GM19351 (cell line): ENCODE measurements around the gene GRAP2.
"Not testable (repeated sequence)": the region's sequence is repeated elsewhere in the genome, so short reads cannot be mapped to it uniquely, and the experiment has no call there.

Experiments used
- ATAC-seq: cut with Tn5 transposase; IDR thresholded peaks from one replicate; pipeline ENCODE4 v1.9.1; 2021; ENCODE audit warnings: mild to moderate bottlenecking, moderate library complexity; ENCODE audit not compliant: unreplicated experiment

The GRAP2 gene

DNA sequence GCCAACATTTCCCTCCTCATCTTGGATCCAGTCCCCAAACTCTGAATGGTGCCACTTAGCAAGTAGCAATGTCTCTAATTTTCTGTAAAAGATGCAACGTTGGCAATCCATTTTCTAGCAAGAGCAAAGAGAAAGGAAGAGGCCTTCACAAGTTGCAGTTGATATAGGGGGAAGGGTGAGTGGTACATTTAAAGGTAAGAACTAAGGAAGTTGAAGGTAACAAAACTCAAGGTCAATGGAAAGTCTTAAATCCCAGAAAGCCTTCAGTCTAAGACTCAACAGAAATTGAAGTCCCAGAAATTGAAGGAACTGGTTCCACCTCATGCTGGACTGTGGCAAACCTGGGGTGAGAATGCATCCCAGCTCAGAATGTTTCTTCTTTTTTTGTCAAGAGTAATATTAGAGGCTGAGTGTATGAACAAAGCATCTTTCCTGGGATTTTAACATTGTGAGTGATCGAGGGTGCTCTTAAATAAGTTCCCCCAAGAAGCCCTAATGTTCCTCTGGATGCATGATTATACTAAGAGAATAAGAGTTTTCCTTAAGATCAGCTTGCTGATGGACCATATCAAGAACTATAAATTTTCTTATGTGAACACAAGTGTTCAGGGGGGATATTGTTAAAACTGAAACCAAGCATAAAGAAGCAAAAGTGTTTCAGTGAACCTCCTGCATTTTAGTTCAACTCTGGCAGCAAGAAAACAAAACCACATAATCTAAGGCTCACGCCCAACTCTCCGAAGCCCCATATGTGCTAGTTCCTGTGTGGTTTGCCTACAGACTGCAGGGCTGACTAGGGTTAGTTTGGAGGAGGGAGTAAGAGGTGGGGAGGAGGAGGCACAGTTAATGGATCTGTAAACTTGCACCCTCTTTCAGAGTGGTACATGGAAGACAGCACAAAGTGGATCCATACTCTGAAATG, at the start of gene GRAP2:
Gene GRAP2, plus strand, starts transcription at position 779 of the 922 bp plus-strand sequence. CDS start 46,023 bp downstream, outside the sequence.
- ATAC-seq = peak; percentile 74

DNA sequence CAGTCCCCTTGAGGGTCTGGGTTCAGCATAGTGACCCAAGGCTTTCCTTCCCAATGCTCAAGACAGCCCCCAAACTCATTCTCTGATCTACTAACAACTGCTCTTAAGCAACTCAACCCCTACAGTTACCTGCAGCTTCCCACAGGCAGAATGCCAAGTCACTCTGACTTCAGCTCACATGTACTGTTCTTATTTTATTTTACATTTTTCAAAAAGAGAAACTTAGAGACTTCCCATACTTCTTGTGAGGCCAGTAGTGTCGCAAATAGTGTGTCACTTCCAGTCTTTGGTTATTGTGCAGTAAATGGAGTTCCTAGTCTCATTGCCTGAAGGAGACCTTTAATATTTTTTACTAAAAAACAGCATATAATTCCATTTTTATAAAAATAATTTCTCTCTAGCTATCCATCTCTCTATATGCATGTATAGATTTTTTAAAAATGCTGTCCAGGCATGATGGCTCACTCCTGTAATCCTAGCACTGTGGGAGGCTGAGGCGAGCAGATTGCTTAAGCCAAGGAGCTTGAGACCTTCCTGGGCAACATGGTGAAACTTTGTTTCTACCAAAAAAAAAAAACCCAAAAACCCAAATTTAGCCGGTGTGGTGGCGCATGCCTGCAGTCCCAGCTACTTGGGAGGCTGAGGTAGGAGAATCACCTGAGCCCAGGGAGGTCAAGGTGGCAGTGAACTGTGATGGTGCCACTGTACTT, 49.1 kb upstream of the GRAP2 start:
- ATAC-seq = no peak

DNA sequence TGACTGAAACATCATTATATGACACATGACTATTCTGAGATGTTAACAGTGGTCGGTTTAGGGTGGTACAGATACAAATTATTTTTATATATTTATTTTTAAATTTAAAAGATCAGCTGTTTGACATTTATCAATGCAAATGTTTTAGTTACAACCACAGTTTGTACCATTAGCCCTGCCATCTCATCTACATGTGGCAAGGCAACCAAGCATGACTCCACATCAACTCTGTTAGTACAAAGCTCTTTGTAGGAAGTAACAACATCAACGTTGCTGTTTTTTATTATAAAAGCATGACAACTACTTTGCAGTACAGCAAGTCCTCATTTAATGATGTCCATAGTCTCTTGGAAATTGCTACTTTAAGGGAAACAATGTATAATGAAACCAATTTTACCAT, 48.1 kb upstream of the GRAP2 start:
- ATAC-seq = no peak

DNA sequence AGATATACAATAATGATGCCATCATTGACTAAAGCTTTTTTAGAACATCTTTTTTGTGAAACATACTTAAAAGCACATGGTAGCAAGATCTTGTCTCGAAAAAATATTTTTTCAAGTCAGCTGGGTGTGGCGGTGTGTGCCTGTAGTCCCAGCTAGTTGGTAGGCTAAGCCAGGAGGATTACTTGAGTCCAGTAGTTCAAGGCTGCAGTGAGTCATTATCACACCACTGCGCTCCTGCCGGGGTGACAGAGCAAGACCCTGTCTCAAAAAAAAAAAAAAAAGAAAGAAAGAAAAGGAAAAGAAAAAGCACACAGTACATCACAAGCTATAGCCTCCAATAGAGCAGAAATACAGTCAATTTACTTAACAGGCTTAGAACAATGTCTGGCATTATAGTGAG, 44.3 kb upstream of the GRAP2 start:
- no peak for ATAC-seq

- no peak for ATAC-seq
Observed at GRCh38 chr22:39859903-39860588, 40.8 kb upstream of the GRAP2 start.

GRCh38 chr22:39868741-39869140, 32.1 kb upstream of the GRAP2 start:
- no peak for ATAC-seq

DNA sequence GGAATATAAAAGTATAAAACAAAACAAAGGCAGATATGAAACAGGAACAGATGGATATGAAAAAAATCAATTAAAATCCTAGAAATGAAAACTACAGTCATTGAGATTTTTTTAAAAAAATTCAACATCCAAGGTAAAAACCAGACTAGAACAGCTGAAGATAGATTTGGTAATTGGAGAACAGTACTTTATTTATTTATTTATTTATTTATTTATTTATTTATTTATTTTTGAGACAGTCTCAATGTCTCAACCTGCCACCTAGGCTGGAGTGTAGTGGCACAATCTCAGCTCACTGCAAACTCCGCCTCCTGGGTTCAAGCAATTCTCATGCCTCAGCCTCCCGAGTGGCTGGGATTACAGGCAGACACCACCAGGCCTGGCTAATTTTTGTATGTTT, 31.1 kb upstream of the GRAP2 start:
- ATAC-seq = not testable (repeated sequence)

GRCh38 chr22:39871008-39871798, 29.7 kb upstream of the GRAP2 start:
- ATAC-seq = no peak

- ATAC-seq = no peak
Observed at GRCh38 chr22:39872548-39872947, 28.3 kb upstream of the GRAP2 start.

DNA sequence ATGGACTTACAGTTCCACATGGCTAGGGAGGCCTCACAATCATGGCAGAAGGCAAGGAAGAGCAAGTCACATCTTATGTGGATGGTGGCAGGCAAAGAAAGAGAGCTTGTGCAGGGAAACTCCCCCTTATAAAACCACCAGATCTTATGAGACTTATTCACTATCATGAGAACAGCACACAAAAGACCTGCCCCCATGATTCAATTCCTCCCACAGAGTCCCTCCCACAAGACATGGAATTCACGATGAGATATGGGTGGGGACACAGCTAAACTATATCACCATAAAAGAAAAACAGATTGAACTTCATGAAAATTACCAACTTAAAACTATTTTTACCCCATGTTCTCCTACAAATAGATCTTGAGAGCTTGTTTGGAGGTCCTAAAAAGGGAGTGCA, 26.9 kb upstream of the GRAP2 start:
- ATAC-seq = no peak

- ATAC-seq = not testable (repeated sequence)
Observed at GRCh38 chr22:39875176-39875885, 25.6 kb upstream of the GRAP2 start.

DNA sequence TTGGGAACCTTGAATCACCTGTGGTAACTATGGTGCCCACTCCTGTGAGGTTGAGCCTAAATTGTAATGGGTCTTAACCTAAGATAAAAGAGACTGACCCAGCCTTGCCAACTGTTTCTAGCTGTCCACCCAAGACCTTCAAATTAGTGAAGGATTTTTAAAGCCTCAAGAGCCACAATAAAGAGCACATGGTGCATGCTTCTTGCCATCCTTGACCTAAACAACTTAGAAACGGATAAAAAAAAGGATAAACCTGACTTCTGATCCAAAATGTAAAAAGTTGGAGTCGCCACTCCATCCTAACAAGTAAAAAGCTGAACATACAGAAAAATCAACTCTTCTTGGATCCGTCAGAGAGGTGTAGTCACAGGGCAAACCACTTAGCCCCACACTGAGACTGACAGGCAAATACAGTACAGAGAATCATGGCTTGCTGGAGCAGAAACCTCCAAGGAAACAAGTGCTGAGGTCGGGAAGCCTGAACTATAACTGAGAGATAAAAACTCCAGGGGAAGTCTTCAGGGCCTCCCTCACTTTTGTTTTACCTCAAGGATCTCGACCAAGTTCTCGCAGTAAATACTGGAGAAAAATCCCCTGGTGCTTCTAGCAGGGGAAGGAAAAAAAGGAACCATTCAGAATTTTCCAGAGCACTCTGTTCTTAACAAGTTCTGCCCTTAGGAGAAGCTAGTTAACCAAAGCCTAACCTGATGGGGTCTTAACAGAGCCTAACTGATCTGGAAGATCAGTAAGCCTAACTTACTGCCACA, 23.6 kb upstream of the GRAP2 start:
- ATAC-seq = no peak

GRCh38 chr22:39880722-39881121, 20.2 kb upstream of the GRAP2 start:
- no peak for ATAC-seq

GRCh38 chr22:39883057-39883456, 17.8 kb upstream of the GRAP2 start:
- no peak for ATAC-seq

GRCh38 chr22:39889924-39890323, 11.0 kb upstream of the GRAP2 start:
- not testable (repeated sequence) for ATAC-seq

GRCh38 chr22:39893526-39893925, 7.4 kb upstream of the GRAP2 start, which contains the start of gene ENTHD1:
ENTHD1 (minus strand) TSS chr22:39893760; CDS start chr22:39887748, 6,012 bp downstream.
- no peak for ATAC-seq

DNA sequence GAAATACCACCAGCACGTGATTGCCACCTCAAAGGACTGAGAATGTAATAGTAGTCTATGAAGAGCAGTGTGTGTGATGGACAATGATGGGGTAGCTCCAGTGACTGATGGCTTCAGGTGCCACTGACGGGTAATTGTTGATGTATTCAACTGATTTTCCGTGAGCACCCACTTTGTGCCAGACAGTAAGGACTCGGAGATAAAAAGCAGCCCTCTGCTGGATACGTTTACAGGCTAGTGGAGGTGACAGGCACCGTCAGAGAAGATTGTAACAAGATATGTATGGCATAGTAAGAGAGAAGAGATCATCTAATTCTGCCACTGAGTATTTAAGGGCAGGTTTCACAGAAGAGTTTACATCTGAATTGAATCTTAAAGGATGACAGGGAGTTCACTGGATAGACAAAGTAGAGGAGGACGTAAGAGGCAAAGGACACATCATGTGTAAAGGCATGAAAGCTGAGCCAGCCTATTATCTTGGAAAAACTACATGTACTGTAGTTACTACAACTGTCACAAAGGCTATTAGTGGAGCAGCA, 6.3 kb upstream of the GRAP2 start:
- no peak for ATAC-seq

GRCh38 chr22:39895682-39896081, 5.2 kb upstream of the GRAP2 start:
- no peak for ATAC-seq
